GM19395 (cell line): ENCODE results near the gene PRR5.

Experiments used
- ATAC-seq: cut with Tn5 transposase; IDR thresholded peaks from one replicate; pipeline ENCODE4 v1.9.1; 2021; ENCODE audit warnings: mild to moderate bottlenecking, moderate library complexity; ENCODE audit not compliant: unreplicated experiment

Gene PRR5

GRCh38 chr22:44782363-44782963, 80.5 kb downstream of the PRR5 start:
- no peak for ATAC-seq

- ATAC-seq: no peak
Measured at GRCh38 chr22:44783091-44783490, 81.1 kb downstream of the PRR5 start.

- no peak for ATAC-seq
Measured at GRCh38 chr22:44783581-44783980, 81.6 kb downstream of the PRR5 start.

GRCh38 chr22:44786136-44786535, 84.1 kb downstream of the PRR5 start:
- ATAC-seq: no peak

- no peak for ATAC-seq
Measured at GRCh38 chr22:44786610-44787009, 84.6 kb downstream of the PRR5 start.
